RWPE2 (cell line): ENCODE measurements around the gene THBS4.
A peak's percentile ranks its signal among the peaks of the same experiment; 100 is the strongest.

Experiments
- ATAC-seq: fragments of 200-7000 bp; cut with Tn5 transposase; 3 replicates; pipeline ENCODE4 v1.9.1; 2021; ENCODE audit warnings: low read depth
- DNase-seq: peaks from one replicate; pipeline ENCODE4 v3.0.0-alpha.2; 2020; ENCODE audit warnings: low spot score
- H3K27ac ChIP-seq: fragments of 450-650 bp; 2 replicates; pipeline ENCODE4 v1.5.1; 2017; ENCODE audit warnings: mild to moderate bottlenecking; ENCODE audit not compliant: poor library complexity, severe bottlenecking
- H3K27me3 ChIP-seq: fragments of 250-450 bp; sonication (Bioruptor Pico); 2 replicates; pipeline ENCODE4 v1.5.1; 2021; ENCODE audit warnings: mild to moderate bottlenecking, moderate library complexity; ENCODE audit not compliant: insufficient read depth, poor library complexity, severe bottlenecking
- H3K36me3 ChIP-seq: fragments of 250-450 bp; sonication (Bioruptor Pico); 2 replicates; pipeline ENCODE4 v1.5.1; 2020; ENCODE audit warnings: low read depth, mild to moderate bottlenecking, moderate library complexity
- H3K4me1 ChIP-seq: fragments of 250-450 bp; sonication (Bioruptor Pico); 2 replicates; pipeline ENCODE4 v1.5.1; 2021; ENCODE audit warnings: mild to moderate bottlenecking, moderate library complexity; ENCODE audit not compliant: insufficient read depth, poor library complexity, severe bottlenecking
- H3K4me3 ChIP-seq: fragments of 250-450 bp; sonication (Bioruptor Pico); 2 replicates; pipeline ENCODE4 v1.5.1; 2021; ENCODE audit warnings: mild to moderate bottlenecking, moderate library complexity; ENCODE audit not compliant: severe bottlenecking
- H3K9me3 ChIP-seq: fragments of 250-450 bp; sonication (Bioruptor Pico); 2 replicates; pipeline ENCODE4 v1.5.1; 2021; ENCODE audit warnings: mild to moderate bottlenecking, moderate library complexity; ENCODE audit not compliant: severe bottlenecking
- TF ChIP-seq, protein P1 (sequence below): fragments of 450-650 bp; IDR thresholded peaks from one replicate; pipeline ENCODE4 v1.5.1; 2017; ENCODE audit warnings: mild to moderate bottlenecking, moderate library complexity; ENCODE audit not compliant: poor library complexity, severe bottlenecking

The THBS4 gene

DNA sequence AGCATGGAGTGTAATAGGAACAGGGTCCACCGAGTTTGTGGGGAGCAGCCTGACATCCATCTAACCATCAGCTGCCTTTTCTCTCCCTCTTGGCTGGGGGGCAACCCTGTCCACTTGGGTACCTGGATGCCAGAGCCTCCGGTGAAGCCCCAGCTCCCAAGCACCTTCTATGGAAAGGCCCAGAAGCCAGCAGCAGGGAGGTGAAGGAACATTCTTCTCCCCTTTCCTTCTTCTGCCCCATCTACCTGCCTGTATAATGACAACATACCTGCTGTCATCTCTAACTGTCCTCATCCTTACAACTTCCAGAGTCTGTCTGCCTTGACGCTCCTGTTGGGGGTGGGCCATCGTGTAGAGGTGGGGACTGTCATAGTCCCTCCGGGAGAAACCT, 33.1 kb downstream of the THBS4 start:
- Histone ChIP-seq H3K27me3 (no peaks in the 10 kb centered on the region), H3K9me3 (no peaks in the 10 kb centered on the region), H3K27ac (no peak overlapping the region), H3K4me3 (no peak overlapping the region), H3K4me1 (no peaks in the 10 kb centered on the region), H3K36me3 (no peaks in the 10 kb centered on the region)
- DNase-seq (no peak), ATAC-seq (no peak)
- TF ChIP-seq, protein P1, sequence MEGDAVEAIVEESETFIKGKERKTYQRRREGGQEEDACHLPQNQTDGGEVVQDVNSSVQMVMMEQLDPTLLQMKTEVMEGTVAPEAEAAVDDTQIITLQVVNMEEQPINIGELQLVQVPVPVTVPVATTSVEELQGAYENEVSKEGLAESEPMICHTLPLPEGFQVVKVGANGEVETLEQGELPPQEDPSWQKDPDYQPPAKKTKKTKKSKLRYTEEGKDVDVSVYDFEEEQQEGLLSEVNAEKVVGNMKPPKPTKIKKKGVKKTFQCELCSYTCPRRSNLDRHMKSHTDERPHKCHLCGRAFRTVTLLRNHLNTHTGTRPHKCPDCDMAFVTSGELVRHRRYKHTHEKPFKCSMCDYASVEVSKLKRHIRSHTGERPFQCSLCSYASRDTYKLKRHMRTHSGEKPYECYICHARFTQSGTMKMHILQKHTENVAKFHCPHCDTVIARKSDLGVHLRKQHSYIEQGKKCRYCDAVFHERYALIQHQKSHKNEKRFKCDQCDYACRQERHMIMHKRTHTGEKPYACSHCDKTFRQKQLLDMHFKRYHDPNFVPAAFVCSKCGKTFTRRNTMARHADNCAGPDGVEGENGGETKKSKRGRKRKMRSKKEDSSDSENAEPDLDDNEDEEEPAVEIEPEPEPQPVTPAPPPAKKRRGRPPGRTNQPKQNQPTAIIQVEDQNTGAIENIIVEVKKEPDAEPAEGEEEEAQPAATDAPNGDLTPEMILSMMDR: no peak

DNA sequence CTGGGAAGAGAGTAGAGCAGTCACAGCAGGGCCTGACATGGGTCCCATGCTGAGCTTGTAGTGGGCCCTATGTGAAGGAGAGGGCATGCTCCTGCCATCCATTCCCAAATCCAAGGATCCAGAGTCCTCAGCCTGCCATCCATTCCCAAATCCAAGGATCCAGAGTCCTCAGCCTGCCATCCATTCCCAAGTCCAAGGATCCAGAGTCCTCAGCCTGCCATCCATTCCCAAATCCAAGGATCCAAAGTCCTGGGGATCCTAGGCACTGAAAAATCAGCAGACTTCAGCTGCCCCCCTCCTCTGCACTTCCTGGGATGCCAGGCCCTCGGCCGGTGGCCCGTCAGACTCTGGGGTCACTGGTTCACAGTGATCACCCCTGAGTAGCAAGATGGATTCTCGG, 33.6 kb downstream of the THBS4 start:
- Histone ChIP-seq H3K36me3 (no peaks in the 10 kb centered on the region), H3K27ac (no peak overlapping the region), H3K27me3 (no peaks in the 10 kb centered on the region), H3K4me1 (no peaks in the 10 kb centered on the region), H3K4me3 (no peak overlapping the region), H3K9me3 (no peaks in the 10 kb centered on the region)
- DNase-seq: no peak
- TF ChIP-seq, protein P1: no peak
- ATAC-seq: no peak

DNA sequence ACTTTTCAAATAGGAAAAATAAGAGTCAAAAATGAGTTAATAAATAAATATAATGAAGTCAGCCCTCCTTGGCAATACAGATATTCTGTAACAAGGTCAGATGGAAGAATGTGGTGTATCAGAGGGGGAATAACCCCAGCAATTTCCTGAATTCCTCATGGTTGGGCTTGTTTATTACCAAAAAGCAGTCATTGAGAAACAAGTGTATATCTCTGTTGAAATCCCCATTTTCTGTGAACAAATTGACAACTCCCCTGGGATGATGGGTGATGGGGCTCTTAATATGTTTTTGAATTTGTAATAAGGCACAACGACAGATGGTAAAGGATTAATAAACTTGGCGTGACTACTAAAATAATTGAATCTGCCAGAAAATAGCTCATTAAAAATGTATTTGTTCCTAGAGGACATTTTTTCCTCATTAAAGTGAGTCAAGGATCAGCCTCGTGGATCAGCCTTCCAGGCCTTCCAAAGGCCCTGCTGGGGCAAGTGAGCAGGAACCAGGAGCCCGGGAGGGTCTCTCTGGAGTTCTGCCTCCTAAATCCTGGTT, 34.2 kb downstream of the THBS4 start:
- H3K27ac ChIP-seq: no peak overlapping the region
- no peak overlapping the region for H3K4me3 ChIP-seq
- no peaks in the 10 kb centered on the region for H3K27me3 ChIP-seq
- H3K4me1 ChIP-seq: no peaks in the 10 kb centered on the region
- H3K36me3 ChIP-seq: no peaks in the 10 kb centered on the region
- no peaks in the 10 kb centered on the region for H3K9me3 ChIP-seq
- no peak for DNase-seq
- ATAC-seq: no peak
- TF ChIP-seq, protein P1: no peak

DNA sequence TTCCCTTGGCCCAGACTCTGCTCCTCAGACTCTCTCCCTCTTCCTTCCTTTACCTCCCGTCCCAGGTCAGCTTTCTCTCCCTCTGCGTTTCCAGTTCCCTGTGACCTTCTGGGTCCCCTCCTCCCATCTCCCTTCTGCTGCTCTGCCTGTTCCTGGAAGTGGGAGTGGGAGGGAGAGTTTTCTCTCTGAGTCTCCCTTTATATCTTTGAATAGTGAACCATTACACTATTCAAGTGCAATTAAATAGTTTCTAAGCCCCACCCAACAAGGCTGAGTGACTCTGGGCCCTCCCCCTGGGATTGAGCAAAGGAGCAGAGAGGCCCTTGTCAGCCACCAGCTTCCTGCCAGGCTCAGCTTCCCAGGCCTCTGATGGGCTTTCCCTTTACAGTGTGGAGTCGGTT, 34.8 kb downstream of the THBS4 start:
- Histone ChIP-seq H3K9me3 (no peaks in the 10 kb centered on the region), H3K36me3 (no peaks in the 10 kb centered on the region), H3K4me3 (no peak overlapping the region), H3K27ac (no peak overlapping the region), H3K4me1 (no peaks in the 10 kb centered on the region), H3K27me3 (no peaks in the 10 kb centered on the region)
- 0 out of 3 replicates have a peak, but pooled peaks have one; percentile 19 for ATAC-seq
- DNase-seq: no peak
- TF ChIP-seq, protein P1: no peak

DNA sequence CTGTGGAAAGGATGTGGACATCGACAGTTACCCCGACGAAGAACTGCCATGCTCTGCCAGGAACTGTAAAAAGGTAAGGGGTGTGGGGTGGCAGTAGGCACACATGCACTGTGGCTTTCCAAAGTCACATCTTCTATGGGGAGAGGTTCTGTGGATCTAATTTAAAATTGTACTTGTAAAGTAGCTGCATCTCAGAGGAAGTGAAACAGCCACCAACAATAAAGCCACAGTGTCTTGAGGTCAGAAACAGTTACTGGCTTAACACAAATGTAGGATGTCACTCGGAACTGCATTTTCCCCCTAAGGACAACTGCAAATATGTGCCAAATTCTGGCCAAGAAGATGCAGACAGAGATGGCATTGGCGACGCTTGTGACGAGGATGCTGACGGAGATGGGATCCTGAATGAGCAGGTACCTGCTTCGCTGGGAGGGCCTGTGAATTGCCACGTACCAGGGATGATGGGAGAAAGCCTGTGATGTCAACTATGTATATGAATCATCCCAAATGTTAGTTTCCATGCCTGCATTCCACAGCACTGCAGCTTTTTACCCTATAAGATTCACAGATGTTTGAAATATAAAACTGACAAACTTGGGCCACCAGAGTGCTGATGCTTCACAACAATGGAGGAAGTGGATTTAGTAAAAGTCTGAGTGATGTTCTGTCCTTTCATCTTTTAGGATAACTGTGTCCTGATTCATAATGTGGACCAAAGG, 35.3 kb downstream of the THBS4 start:
- H3K27me3 ChIP-seq: no peaks in the 10 kb centered on the region
- H3K27ac ChIP-seq: no peak overlapping the region
- H3K4me1 ChIP-seq: no peaks in the 10 kb centered on the region
- DNase-seq (no peak), ATAC-seq (no peak)
- TF ChIP-seq, protein P1: no peak
- H3K36me3 ChIP-seq: no peaks in the 10 kb centered on the region
- no peaks in the 10 kb centered on the region for H3K9me3 ChIP-seq
- no peak overlapping the region for H3K4me3 ChIP-seq
